ENCODE results near the gene CARMIL1.
"Not testable (repeated sequence)": the region's sequence is repeated elsewhere in the genome, so short reads cannot be mapped to it uniquely, and the experiment has no call there.

DNA sequence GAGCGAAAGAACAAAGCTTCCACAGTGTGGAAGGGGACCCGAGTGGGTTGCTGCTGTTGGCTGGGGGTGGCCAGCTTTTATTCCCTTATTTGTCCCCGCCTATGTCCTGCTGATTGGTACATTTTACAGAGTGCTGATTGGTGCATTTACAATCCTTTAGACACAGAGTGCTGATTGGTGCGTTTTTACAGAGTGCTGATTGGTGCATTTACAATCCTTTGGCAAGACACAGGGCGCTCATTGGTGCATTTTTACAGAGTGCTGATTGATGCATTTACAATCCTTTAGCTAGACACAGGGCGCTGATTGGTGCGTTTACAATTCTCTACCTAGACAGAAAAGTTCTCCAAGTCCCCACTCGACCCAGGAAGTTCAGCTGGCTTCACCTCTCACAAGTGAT, 103.3 kb downstream of the CARMIL1 start:
- TF ChIP-seq, protein P1, sequence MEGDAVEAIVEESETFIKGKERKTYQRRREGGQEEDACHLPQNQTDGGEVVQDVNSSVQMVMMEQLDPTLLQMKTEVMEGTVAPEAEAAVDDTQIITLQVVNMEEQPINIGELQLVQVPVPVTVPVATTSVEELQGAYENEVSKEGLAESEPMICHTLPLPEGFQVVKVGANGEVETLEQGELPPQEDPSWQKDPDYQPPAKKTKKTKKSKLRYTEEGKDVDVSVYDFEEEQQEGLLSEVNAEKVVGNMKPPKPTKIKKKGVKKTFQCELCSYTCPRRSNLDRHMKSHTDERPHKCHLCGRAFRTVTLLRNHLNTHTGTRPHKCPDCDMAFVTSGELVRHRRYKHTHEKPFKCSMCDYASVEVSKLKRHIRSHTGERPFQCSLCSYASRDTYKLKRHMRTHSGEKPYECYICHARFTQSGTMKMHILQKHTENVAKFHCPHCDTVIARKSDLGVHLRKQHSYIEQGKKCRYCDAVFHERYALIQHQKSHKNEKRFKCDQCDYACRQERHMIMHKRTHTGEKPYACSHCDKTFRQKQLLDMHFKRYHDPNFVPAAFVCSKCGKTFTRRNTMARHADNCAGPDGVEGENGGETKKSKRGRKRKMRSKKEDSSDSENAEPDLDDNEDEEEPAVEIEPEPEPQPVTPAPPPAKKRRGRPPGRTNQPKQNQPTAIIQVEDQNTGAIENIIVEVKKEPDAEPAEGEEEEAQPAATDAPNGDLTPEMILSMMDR (IDR thresholded peaks at IDR 0.05) = not testable (repeated sequence)
- not testable (repeated sequence) for TF ChIP-seq POLR2A (IDR thresholded peaks at IDR 0.05)

All from heart left ventricle (tissue), 13 donors.